ENCODE data around the gene SHANK3. TPM values are rescaled to one million over a fixed set of nuclear protein-coding genes. Genes with fewer than 3 reads are reported as not detected.

SHANK3 gene
- total and polyA plus RNA-seq, 2 of the 8 experiments (the other 6 are each of a cell fraction or from before 2014, with no cell fraction given) = 1.5 to 6.0 TPM

DNA sequence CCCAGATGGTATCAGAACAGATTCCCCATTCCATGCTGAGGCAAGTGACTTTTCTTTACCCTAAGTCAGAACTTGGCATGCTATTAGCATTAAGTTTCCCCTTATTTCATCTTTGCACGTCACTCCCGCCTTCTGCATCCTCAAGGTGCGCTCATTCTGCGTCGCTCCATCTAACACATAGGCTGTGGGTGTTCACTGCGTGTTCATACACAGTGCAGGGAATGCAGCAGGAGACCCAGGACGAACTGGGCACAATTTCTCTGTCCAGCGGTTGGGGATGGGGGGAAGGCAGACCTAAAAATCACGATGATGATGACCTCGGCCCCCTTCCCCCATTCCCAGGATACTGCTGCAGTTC, 45.7 kb downstream of the SHANK3 start:
- DNase-seq (ENCODE audit: low read depth in 1 of 2, low spot score in 2 of 2) (no peak), FAIRE-seq (no peak)
- no peak overlapping the region for H3K4me3 ChIP-seq (ENCODE audit: extremely low read depth in 1 of 4, insufficient read depth in 2 of 4, low read depth in 3 of 4, low read length in 4 of 4)
- peaks cover 0 to 7% (median 0%) of the 10 kb centered on the region in 4 experiments; a peak in 1 of 8 replicates for H3K36me3 ChIP-seq (ENCODE audit: control insufficient read depth in 2 of 4, insufficient read depth in 4 of 4, low read length in 3 of 4)
- TF ChIP-seq JUND (IDR thresholded peaks at IDR 0.05; ENCODE audit: low read length) = no peak
- no peak for TF ChIP-seq KDM4A (IDR thresholded peaks at IDR 0.05; ENCODE audit: low read depth, low read length, severe bottlenecking)
- TF ChIP-seq CBX8 (IDR thresholded peaks at IDR 0.05; ENCODE audit: borderline replicate concordance, low read depth, low read length) = no peak
- TF ChIP-seq TAF1 (IDR thresholded peaks at IDR 0.05; ENCODE audit: low read depth, low read length) = no peak
- H4K20me1 ChIP-seq (replicated peaks in 1 of 2; ENCODE audit: control insufficient read depth in 1 of 2, insufficient read depth in 2 of 2, low read length in 2 of 2) = peaks cover 11 to 28% of the 10 kb centered on the region in 2 experiments
- ChIA-PET CTCF (ENCODE audit: partially characterized antibody) (no interaction called here), POLR2A (ENCODE audit: partially characterized antibody) (no interaction called here)
- no peak overlapping the region for H3K18ac ChIP-seq (ENCODE audit: extremely low read depth, low read length)
- no peaks in the 10 kb centered on the region for H3K9me3 ChIP-seq (ENCODE audit: insufficient read depth in 2 of 2, low read depth in 1 of 2, low read length in 1 of 2)
- H2BK12ac ChIP-seq (ENCODE audit: low read depth, low read length) = no peak overlapping the region
- H3K27me3 ChIP-seq (replicated peaks in 1 of 4; ENCODE audit: control insufficient read depth in 3 of 4, extremely low read depth in 1 of 4, insufficient read depth in 3 of 4, low read length in 3 of 4) = peaks cover 31 to 56% (median 48%) of the 10 kb centered on the region in 4 experiments
- H3K56ac ChIP-seq (replicated peaks; ENCODE audit: insufficient read length, low read depth, low read length) = no peak overlapping the region
- H3K4ac ChIP-seq (replicated peaks; ENCODE audit: insufficient read length, low read depth, low read length) = no peak overlapping the region
- no peak overlapping the region for H3K27ac ChIP-seq (ENCODE audit: low read depth, low read length)
- no peaks in the 10 kb centered on the region for H3K79me2 ChIP-seq (ENCODE audit: control insufficient read depth in 1 of 2, insufficient read depth in 2 of 2, low read length in 2 of 2)
- no peak overlapping the region for H3K23ac ChIP-seq (ENCODE audit: insufficient read length)
- 86% methylated on average over 8 of the region's 10 CpGs; no CpG with 5 or more reads in 1 of the 2 experiments for WGBS, 2 experiments (ENCODE audit: extremely low coverage in 1 of 2, insufficient coverage in 1 of 2, insufficient read length in 1 of 2, insufficient replicate concordance in 2 of 2, low coverage in 1 of 2, low lambda C conversion rate in 2 of 2, missing lambda C conversion rate in 1 of 2)
- no peak overlapping the region for H3K9ac ChIP-seq (replicated peaks in 1 of 4; ENCODE audit: extremely low read depth in 1 of 4, low read depth in 3 of 4, low read length in 3 of 4)
- H3K23me2 ChIP-seq (ENCODE audit: low read depth, low read length) = peaks cover 1% of the 10 kb centered on the region; the same call in 1 of the 2 replicates
- no peak overlapping the region for H2AK5ac ChIP-seq (ENCODE audit: low read depth, low read length)
- no peak overlapping the region for H3K14ac ChIP-seq (ENCODE audit: insufficient read length)
- H4K91ac ChIP-seq (replicated peaks; ENCODE audit: insufficient read length, low read length) = no peak overlapping the region
- no peak overlapping the region for H3K4me2 ChIP-seq (ENCODE audit: insufficient read depth in 1 of 2, low read depth in 2 of 2, low read length in 2 of 2)
- no peak overlapping the region for H2BK120ac ChIP-seq (replicated peaks; ENCODE audit: low read depth, low read length)
- no peak overlapping the region for H2AFZ ChIP-seq (ENCODE audit: low read length)
- no peak overlapping the region for H2BK20ac ChIP-seq (ENCODE audit: low read length)
- H4K8ac ChIP-seq (ENCODE audit: extremely low read depth, insufficient read depth, low read length) = no peak overlapping the region
- H2BK15ac ChIP-seq (ENCODE audit: low read length) = no peak overlapping the region
- H3K79me1 ChIP-seq (ENCODE audit: low read depth, low read length) = no peaks in the 10 kb centered on the region
- H4K5ac ChIP-seq (ENCODE audit: insufficient read length, low read depth, low read length) = no peak overlapping the region
- peaks cover 0 to 6% (median 0%) of the 10 kb centered on the region in 4 experiments; a peak in 2 of 7 replicates for H3K4me1 ChIP-seq (replicated peaks in 1 of 4; ENCODE audit: control insufficient read depth in 3 of 4, insufficient read depth in 4 of 4, low read length in 3 of 4)
- H2BK5ac ChIP-seq (ENCODE audit: low read depth, low read length) = no peak overlapping the region
